HL-60/S4 treated with phorbol 12-myristate 13-acetate at 8.2 ng/mL for 4 days and 3 days (cell line): ENCODE measurements around the gene BATF2.
"Not testable (repeated sequence)": the region's sequence is repeated elsewhere in the genome, so short reads cannot be mapped to it uniquely, and the experiment has no call there.

ENCODE experiments used
- in situ Hi-C: fragments of 300-500 bp; cut with MboI; formaldehyde crosslinking; loops from 2 replicates; pipeline ENCODE4 v1.15.0; 2022; ENCODE audit warnings: low sequenced_read_pairs

BATF2 gene

GRCh38 chr11:64996710-64997380 is at the start of gene BATF2:
Gene BATF2, minus strand, starts transcription at chr11:64996971. Its CDS starts 57 bp downstream, at chr11:64996914.
- in situ Hi-C loops = no loop called here

- in situ Hi-C loops = no loop called here
These were observed 49.0 kb upstream of the BATF2 start for GRCh38 chr11:65045728-65046127.

- in situ Hi-C loops = no loop called here
These were observed 48.3 kb upstream of the BATF2 start for GRCh38 chr11:65045061-65045460.

- in situ Hi-C loops = no loop called here
These were observed 47.2 kb upstream of the BATF2 start for GRCh38 chr11:65043881-65044501.

- in situ Hi-C loops = no loop called here
These were observed 46.1 kb upstream of the BATF2 start for GRCh38 chr11:65042891-65043290.

- in situ Hi-C loops = no loop called here
These were observed 44.3 kb upstream of the BATF2 start, which contains the start of gene SAC3D1 for GRCh38 chr11:65040847-65041622. Gene SAC3D1, plus strand, starts transcription at chr11:65041210. Its CDS starts 83 bp downstream, at chr11:65041293.

- in situ Hi-C loops = no loop called here
These were observed 43.7 kb upstream of the BATF2 start for GRCh38 chr11:65040520-65040846.

GRCh38 chr11:65036931-65037330 is 40.2 kb upstream of the BATF2 start:
- in situ Hi-C loops = no loop called here

GRCh38 chr11:65035579-65035978 is 38.8 kb upstream of the BATF2 start:
- in situ Hi-C loops = no loop called here

GRCh38 chr11:65034423-65034822 is 37.7 kb upstream of the BATF2 start:
- in situ Hi-C loops = no loop called here

GRCh38 chr11:65032216-65032615 is 35.4 kb upstream of the BATF2 start:
- in situ Hi-C loops = no loop called here

- in situ Hi-C loops = no loop called here
These were observed 30.7 kb upstream of the BATF2 start, which contains the start of gene SNX15 for GRCh38 chr11:65027213-65028067. Gene SNX15, plus strand, starts transcription at chr11:65027439. Its CDS starts 99 bp downstream, at chr11:65027538.

- in situ Hi-C loops = no loop called here
These were observed 30.0 kb upstream of the BATF2 start for GRCh38 chr11:65026810-65027209.

- in situ Hi-C loops = not testable (repeated sequence)
These were observed 26.7 kb upstream of the BATF2 start for GRCh38 chr11:65023502-65023901.

- in situ Hi-C loops = no loop called here
These were observed 24.7 kb upstream of the BATF2 start for GRCh38 chr11:65021509-65021908.

GRCh38 chr11:65021003-65021402 is 24.2 kb upstream of the BATF2 start:
- in situ Hi-C loops = no loop called here

- in situ Hi-C loops = no loop called here
These were observed 23.1 kb upstream of the BATF2 start for GRCh38 chr11:65019824-65020223.

- in situ Hi-C loops = no loop called here
These were observed 21.2 kb upstream of the BATF2 start for GRCh38 chr11:65017937-65018336.

GRCh38 chr11:65016705-65017104 is 19.9 kb upstream of the BATF2 start:
- in situ Hi-C loops = no loop called here

GRCh38 chr11:65014726-65015227 is 18.0 kb upstream of the BATF2 start:
- in situ Hi-C loops = no loop called here
